ENCODE measurements around the gene TAGLN.
"Not testable (repeated sequence)": the region's sequence is repeated elsewhere in the genome, so short reads cannot be mapped to it uniquely, and the experiment has no call there.

Gene TAGLN

DNA sequence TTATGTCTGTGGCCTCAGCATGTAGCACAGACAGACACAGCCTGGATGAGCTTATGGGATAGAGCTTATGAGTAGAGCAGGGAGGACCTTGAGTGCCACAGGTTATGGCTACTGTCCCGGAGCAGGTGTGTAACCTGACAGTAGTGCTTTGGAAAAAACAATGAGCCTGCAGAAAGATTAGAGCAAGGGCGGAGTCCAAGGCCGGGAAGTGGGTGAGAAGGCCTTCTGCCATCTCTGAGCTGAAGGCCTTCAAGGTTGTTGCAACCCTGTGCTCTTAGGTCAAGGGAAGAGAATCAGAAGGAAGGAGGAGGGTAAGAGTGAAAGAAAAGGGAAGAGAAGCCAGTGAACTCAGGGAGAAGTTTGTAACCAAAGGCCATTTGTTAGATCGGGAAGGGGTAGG, 3.9 kb upstream of the TAGLN start:
- no peak for FAIRE-seq
- no peak for DNase-seq (ENCODE audit: low spot score)

DNA sequence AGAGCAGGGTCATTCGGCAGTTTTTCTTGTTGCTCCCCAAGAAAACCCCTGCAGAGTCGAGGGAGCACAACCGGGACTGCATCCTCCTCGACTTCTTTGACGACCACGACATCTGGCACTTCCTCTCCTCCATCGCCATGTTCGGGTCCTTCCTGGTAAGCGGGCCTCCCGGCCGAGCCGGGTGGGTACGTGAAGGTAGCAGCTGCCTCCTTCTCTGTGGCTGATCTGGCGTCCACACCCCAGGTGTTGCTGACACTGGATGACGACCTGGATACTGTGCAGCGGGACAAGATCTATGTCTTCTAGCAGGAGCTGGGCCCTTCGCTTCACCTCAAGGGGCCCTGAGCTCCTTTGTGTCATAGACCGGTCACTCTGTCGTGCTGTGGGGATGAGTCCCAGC, 3.4 kb upstream of the TAGLN start:
- FAIRE-seq: no peak
- no peak for DNase-seq (ENCODE audit: low spot score)

- no peak for DNase-seq (ENCODE audit: low spot score)
- FAIRE-seq: no peak
These were observed 2.2 kb upstream of the TAGLN start for GRCh38 chr11:117197006-117197405.

DNA sequence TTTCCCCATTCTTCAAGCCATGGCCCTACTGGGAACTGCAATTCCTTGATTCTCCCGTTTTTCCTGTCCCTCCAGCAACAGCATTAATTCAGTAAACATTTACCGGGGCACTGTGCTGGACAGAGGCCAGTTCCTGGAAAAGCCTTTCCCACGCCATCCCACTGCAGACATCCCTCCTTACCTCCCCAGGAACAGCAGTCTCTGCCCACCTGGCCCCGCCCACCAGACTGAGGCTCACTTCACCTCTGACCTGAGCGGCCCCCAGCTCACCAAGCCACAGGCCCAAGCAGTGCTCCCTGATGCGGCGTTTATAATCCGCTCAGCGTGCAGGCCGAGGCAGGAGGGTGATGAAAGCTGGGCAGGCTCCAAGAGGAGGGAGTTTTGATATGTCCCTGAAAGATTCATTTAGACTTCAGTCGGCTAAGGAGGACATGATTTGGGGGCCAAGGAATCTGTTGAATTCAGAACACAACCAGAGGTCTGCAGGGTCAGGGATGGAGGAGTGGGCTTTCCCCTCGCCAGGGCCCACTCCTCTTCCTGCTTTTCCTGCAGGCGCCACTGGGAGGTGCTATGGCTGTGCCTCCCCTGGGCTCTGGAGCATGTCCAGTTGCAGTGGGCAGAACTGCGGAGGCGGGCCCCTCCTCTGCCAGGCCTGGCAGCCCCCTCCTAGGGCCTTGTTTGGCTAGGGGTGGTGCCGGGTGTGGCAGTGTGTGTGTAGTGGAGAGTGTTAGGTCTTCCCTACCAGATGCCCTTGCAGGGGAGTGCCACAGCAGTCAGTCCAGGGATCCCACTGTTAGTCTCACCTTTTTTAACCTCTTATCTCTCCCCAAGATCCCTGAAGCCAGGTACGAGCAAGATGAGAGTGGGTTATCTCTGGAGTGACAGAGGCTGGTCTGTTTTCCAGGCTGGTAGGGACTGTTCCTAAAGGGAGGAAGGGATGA, 1.4 kb upstream of the TAGLN start:
- FAIRE-seq: no peak
- DNase-seq (ENCODE audit: low spot score): no peak

GRCh38 chr11:117198613-117199012, 557 bp upstream of the TAGLN start:
- DNase-seq (ENCODE audit: low spot score): no peak
- no peak for FAIRE-seq

DNA sequence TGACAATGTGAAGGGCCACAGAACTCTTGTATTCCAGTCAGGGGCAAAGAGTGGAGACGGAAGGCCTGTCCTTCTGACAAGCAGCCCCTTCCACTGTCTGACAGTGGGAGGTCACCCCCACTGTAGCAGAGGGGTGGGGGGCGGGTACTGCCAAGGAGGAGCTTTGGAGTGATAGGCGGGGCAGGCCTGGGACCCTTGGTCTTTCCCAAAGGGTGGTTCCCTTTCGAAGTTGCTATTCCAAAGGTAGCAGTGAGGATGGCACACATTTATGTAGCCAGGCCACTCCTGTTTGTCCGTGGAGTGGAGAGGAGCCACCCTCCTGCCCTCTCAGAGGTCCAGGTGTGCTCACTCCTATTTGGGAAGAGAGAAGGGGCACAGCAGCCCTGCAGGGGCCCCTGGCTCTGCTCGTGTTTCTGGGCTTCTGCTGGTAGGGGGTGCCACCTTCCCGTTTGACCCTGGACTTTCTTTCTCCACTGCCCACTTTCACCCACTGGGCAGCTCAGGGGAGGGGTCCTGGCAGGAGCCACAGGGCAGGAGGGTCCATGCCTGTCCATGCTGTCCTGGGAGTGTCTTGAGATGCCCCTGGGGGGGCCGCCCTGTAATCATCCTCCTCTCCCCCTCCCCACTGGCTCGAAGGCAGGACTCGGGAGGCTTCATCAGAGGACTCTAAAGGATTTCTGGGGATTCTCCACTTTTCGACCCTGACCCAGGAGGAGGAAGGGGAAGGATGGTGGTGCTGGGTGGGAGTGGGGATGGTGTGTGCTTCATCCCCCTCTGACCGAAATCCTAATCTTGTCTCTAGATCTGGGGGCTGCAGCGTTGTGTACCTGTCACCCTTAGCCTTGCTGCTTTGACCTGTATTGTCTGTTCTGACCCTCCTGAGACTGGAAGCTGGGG, 994 bp downstream of the TAGLN start:
- FAIRE-seq (no peak), DNase-seq (ENCODE audit: low spot score) (no peak)

- FAIRE-seq (no peak), DNase-seq (ENCODE audit: low spot score) (no peak)
These were observed 1.9 kb downstream of the TAGLN start for GRCh38 chr11:117200813-117201657.

GRCh38 chr11:117201658-117202305, 2.6 kb downstream of the TAGLN start:
- no peak for DNase-seq (ENCODE audit: low spot score)
- FAIRE-seq: no peak

GRCh38 chr11:117202386-117203068, 3.4 kb downstream of the TAGLN start:
- DNase-seq (ENCODE audit: low spot score) (no peak), FAIRE-seq (no peak)

DNA sequence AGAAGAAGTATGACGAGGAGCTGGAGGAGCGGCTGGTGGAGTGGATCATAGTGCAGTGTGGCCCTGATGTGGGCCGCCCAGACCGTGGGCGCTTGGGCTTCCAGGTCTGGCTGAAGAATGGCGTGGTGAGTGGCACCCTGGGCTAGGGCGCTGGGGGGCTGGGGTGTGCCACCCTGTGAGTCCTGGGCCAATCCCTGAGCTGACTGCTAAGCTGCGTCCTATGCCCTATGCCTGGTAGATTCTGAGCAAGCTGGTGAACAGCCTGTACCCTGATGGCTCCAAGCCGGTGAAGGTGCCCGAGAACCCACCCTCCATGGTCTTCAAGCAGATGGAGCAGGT, 3.9 kb downstream of the TAGLN start:
- no peak for DNase-seq (ENCODE audit: low spot score)
- no peak for FAIRE-seq

DNA sequence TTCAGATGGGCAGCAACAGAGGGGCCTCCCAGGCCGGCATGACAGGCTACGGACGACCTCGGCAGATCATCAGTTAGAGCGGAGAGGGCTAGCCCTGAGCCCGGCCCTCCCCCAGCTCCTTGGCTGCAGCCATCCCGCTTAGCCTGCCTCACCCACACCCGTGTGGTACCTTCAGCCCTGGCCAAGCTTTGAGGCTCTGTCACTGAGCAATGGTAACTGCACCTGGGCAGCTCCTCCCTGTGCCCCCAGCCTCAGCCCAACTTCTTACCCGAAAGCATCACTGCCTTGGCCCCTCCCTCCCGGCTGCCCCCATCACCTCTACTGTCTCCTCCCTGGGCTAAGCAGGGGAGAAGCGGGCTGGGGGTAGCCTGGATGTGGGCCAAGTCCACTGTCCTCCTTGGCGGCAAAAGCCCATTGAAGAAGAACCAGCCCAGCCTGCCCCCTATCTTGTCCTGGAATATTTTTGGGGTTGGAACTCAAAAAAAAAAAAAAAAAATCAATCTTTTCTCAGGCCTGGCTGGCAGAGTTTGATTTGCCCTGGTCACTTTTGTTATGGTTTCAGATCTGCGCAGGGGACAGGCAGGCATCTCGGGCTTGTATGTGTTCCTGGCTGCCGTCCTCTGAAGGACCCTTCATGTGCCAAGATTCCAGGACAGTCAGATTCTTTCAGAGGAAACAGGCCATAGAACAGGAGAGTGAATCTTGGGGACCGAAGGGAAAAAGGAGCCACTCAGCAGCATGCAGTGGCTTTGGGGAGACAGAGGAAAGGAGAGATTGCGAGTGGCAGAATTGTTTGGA, 5.3 kb downstream of the TAGLN start:
- FAIRE-seq: no peak
- DNase-seq (ENCODE audit: low spot score): no peak

- no peak for FAIRE-seq
- DNase-seq (ENCODE audit: low spot score): no peak
These were observed 6.1 kb downstream of the TAGLN start for GRCh38 chr11:117205211-117205818.

DNA sequence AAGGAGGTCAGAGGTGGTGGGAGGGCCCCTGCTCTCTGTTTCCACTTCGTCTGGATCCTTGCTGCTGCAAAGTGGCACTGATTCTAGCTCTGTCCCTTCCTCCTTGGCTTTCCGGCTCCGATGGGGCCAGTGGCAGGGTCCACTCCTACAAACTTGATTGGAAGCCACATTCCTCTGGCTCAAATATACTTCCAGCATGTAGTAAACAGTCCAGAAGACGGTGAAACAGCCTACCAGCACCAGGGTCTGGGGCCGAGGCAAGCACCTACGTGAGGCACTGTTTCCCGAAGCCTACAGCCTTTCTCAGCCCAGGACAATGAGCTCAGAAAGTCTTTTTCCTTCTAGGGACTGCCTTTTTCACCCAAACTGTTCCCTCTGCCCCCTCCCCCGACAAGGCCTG, 6.9 kb downstream of the TAGLN start:
- FAIRE-seq; DNase-seq (ENCODE audit: low spot score): not testable (repeated sequence)

- peak; percentile 6 for DNase-seq (ENCODE audit: low spot score)
These were observed 7.7 kb downstream of the TAGLN start for GRCh38 chr11:117206859-117207258.

DNA sequence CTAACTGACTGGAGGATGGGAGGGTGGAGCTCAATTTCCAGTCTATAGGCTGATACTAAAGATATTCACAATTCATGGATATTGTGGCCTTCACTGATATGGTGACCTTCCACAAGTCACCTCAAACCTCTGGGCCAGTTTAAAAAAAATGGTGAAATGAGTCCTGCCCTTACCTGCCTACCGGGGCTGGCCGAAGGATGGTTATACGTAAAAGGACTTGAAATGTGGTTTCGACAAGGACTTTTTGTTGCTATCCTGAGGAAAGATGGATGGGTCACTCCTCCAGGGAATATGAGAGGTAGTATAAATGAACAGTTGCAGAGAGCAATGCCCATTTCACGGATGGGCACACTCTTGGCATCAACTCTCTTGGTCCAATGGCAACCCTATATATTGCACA, 8.3 kb downstream of the TAGLN start:
- FAIRE-seq; DNase-seq (ENCODE audit: low spot score): not testable (repeated sequence)

More at GRCh38 chr11:117206859-117207258, 7.7 kb downstream of the TAGLN start:
- FAIRE-seq: not testable (repeated sequence)

GRCh38 chr11:117208710-117209109, 9.5 kb downstream of the TAGLN start:
- not testable (repeated sequence) for DNase-seq (ENCODE audit: low spot score); FAIRE-seq

DNA sequence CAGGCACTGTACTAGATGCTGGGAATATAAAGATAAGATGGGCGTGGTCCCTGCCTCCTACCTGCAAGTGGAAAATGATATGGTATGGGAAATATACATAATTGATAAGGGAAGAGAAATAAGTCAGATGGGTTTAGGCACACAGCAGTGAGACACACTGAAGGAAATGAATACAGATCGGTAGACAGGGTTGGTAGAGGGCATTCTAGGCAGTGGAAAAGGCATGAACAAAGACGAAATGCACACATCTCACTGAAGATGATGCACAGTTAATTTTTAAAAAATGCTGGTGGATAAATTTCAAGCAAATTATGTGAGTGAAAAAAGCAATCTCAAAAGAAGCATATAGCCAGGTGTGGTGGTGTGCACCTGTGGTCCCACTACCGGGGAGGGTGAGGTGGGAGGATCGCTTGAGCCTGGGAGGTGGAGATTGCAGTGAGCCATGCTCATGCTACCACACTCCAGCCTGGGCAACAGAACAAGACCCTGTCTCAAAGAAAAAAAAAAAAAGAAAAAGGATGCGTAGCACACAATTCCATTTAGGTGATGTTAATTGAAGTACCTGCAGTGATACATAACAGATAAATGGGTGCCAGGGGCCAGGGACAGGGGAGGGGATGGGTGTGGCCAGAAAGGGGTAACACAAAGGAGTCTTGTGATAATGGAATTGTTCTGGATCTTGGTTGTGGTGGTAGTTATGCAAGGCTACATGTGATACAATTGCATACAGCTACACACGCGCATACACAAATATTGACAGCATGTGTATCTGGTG, 10.4 kb downstream of the TAGLN start:
- not testable (repeated sequence) for FAIRE-seq

GRCh38 chr11:117210620-117211019, 11.4 kb downstream of the TAGLN start:
- DNase-seq (ENCODE audit: low spot score) (no peak), FAIRE-seq (no peak)

More for the DNA sequence above, 10.4 kb downstream of the TAGLN start:
- DNase-seq (ENCODE audit: low spot score): not testable (repeated sequence)

All from RCC 7860 (cell line).